NCI-H524 treated with DMSO at 0.1 percent for 48 hours (cell line): Measurements from ENCODE around the gene ARL15.

Experiments
- DNase-seq: peaks from one replicate; lab custom pipeline; 2025; lab: John Stamatoyannopoulos, UW

The ARL15 gene

GRCh38 chr5:54030981-54031380, 279.4 kb downstream of the ARL15 start:
- no peak for DNase-seq

- no peak for DNase-seq
Observed at GRCh38 chr5:54024466-54024865, 285.9 kb downstream of the ARL15 start.

DNA sequence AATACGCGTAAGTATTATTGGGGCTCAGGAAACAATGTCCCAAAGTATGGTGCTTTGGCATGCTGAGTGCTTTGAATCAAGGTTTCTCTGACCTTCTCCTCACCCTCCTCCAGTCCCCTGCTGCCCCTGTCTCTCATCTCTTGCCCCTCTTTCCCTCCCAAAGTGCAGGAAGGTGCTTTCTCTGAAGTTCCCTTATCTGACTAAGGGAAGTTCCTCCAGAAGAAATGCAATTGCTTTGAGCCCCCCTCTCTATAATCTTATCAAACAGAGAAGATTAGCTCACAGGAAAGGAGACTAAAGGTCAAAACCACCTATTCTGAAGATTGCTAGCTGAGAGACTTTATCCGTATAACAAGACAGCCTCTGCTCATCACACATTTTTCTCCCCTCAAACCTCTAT, 288.1 kb downstream of the ARL15 start:
- no peak for DNase-seq

GRCh38 chr5:54021431-54022164, 288.8 kb downstream of the ARL15 start:
- DNase-seq: no peak

DNA sequence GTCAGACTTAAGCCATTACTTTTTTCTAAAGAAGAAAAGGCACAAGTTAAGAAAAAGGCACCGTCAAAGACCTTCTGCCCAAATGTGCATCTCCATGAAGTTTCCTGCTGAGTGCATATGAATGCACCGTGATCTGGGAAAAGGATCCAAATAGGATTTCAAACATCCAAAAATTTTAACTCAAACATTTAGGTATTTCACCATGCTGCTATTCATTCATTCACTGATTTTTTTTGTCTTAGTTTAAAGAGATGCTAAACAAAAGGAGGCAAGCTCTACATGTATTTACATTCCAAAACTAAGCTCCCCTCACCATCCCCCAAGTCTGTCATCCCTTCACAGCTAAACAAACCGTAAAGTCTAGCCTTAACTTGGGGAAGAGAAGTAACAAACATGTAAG, 291.9 kb downstream of the ARL15 start:
- no peak for DNase-seq

- no peak for DNase-seq
Observed at GRCh38 chr5:54017580-54017979, 292.8 kb downstream of the ARL15 start.

DNA sequence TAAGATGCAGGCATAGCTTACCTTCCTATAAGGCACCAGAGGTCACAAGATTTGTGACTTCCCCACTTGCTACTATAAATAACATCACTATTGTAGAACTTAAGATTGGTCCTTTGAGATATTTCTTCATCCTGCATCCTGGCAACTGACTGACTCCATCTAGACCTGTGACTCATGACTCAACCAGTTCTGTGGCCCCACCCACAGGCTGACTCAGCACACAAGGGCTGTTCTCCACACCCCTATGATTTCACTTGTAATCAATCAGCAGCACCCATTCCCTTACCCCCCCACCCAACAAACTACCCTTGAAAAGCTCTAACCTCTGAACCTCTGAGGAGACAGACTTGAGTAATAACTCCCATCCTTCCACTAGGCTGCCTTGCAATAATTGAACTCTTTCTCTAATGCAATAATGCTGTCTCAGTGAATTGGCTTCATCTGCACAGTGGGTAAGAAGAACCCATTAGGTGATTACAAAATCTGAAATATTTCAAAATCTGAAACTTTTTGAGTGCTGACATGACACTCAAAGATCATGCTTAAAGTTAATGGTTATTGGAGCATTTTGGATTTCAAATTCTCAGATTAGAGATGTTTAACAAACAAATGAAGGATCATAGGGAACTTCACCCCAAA, 296.7 kb downstream of the ARL15 start:
- DNase-seq: no peak

GRCh38 chr5:54009828-54010227, 300.5 kb downstream of the ARL15 start:
- DNase-seq: no peak

- no peak for DNase-seq
Observed at GRCh38 chr5:54009357-54009756, 301.0 kb downstream of the ARL15 start.

DNA sequence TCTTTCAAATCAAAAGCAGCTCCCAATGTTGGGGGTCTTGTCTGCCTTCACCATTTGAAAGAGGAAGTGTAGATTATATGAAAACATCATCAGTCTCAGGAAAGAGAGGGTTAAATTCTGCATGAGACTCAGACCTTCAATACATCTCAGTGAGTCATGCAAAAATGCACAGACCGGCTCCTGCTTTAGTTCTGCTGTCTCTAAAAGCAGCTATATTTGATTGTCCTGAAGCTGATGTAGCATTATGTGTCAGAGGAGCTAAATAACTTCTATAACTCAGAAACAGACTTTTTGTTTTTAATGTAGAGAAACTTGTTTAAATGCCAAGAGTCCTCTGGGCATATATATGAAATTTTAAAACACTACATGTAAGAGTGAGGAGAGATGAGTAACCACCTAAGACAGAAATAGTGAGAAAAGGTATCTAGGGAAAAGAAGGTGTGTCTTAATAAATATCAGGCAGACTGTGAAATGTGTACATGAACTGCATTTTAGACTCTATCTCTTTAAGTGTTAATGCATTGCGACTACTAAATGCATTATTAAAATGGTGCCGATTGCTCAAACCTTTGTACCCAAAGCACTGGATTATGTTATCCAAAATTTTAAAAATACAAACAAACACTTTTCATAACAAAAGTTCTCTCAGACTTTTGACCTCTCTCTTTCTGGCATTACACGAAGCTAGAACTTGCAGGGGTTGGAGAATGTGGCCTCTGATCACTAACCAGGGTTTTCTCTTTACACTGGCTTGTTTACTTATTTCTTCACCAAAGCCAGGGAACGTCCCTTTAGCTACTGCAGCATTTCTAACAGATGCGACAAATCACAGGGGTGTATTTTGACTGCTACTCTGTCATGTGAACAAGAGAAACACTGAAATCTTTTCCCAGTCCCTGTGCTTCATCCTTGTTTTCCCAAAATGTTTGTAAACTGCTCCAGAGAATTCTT, 302.3 kb downstream of the ARL15 start:
- no peak for DNase-seq

- DNase-seq: no peak
Observed at GRCh38 chr5:54004697-54005096, 305.7 kb downstream of the ARL15 start.

DNA sequence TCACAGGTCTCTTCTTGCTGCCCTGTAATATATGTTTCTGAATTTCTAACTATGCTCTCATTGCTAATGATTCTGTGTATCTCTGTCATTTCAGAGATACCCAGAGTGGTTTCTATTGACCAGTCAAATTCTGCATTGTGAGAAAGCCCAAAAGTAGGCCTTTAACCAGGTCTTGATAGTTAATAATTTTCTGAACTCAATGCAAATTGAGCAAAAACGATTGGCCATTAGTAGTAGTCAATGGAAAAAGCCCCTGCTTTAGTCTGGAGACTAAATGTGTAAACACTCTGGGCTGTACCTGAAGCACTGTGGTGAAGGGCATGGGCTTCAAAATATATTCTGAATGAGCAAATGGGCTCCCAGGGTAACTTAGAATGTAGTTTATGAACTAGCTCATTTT, 307.6 kb downstream of the ARL15 start:
- DNase-seq: no peak

DNA sequence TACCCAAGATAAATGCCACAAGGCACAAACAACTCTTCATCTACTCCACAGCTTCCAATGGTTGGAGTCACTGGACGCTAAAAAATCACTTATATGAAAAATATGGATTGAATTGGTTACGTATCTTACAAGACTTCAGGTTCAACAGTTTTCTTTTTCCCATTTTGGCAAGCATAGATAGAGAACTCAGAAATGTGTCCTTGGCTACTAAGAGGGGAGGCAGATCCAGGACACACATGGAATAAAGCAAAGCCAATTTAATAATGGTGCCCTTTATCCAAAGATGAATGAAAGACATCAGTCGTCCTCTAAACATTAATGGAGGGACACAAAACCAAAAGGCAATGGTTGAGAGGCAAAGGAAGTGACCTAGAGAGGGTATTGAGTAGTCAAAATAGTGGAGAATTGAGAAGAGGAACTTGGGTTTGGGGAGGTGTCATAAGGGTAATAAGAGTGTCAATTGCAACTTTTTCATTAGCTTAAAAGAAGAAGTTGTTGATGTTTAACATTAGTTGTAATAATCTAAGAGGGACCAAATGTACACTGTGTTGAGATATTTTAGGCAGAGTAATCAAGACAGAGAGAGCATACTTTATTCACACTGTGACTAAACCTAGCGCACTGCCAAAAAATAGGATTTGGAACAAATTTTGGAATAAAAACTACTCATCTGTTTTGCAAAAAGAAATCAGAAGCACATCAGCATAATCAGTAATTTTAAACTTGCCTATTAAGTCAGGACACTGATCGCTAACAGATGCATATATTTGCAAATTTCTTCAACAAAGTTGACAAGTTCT, 308.2 kb downstream of the ARL15 start:
- no peak for DNase-seq

- no peak for DNase-seq
Observed at GRCh38 chr5:54000011-54000410, 310.4 kb downstream of the ARL15 start.

DNA sequence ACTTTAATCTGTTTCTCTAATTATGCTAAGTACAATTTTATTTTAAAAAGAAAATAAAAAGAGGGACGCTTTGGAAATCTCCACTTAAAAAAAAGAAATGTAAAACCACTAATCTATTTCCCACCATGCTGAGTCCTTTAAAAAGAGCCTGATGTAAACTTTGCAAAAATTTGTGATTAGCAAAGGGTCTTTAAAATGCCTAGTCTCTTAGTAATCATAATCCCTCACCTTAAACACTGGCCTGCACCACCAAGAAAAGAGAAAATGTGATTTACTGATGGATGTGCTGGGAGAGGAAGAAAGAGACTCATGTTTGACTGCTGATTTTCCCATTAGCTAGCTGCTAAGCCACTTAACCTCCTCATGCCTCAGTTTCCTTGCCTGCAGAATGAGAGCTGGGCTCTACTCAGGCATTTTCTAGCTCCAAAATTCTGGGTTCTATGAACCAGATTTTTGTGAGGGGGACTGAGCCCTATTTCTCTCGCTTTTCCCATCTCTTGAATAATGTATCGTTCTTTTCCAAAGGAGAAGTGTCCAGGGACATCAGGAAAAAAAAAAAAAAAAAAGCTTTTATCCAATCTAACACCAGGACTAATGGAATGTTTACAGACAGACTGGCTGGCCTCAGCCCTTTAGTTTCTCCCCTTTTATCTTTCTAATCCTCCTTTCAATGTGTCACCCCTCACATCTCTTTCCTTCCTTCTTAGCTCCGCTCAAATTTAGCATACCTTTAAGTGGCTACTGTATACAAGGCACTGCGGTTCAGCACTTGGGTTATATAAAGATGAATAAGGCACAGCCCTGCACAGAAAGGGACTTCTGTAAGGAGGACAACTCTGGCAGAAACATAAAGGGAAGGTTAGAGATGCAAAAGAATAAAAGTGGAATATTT, 312.4 kb downstream of the ARL15 start:
- DNase-seq: no peak

DNA sequence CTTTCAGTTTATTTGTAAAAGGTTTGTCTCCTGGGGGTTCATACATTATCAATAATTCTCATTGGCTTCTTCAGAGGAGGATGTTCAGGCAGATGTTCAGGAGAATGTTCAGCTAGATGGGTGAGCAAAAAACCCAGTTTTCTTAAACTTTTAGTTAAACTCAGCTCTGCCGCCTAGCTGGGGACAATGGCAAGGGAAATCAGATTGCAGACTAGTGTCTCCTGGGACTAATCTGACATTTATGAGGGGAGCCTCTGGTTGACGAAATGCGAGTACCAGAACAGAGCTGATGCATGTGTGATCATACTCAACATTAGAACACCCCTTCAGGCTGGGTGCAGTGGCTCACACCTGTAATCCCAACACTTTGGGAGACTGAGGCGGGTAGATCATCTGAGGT, 314.4 kb downstream of the ARL15 start:
- no peak for DNase-seq

DNA sequence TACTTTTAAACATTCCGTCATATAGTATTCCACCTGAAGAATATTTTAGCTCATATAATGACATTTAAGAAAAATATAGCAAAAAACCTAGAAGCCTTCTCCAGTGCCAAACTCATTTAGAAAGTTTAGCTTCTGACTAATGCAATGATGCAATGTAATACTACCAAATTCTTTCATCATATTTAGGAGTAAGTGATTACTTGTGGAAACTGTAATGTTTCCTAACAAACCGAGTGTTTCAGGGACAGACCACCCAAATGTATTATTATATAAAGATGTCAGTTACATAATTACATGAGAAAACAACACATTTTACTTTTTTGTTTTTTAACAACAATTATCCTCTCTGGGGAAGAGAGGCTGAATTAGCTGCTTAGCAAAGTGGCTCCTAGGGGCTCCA, 316.2 kb downstream of the ARL15 start:
- DNase-seq: no peak

GRCh38 chr5:53991942-53992341, 318.4 kb downstream of the ARL15 start:
- DNase-seq: no peak

DNA sequence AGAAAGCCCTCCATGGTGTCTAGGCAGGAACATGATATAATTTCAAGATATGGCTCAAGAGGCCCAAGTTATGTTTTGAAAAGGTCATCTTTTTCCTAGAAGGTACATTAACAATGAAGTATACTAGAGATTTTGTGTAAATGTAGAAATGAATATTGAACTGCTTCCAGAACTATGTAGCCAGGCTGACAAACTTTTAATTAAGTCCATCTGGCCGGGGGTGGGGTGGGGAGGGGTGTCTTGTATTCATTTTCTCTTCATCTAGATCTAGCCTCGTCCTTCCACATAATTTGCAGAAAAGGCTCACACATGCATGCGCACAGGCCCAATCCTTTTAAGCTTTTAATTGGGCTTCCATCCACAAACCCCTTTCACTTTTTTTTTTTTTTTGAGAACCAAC, 323.3 kb downstream of the ARL15 start:
- no peak for DNase-seq

GRCh38 chr5:53985796-53986195, 324.6 kb downstream of the ARL15 start:
- no peak for DNase-seq

GRCh38 chr5:53984971-53985370, 325.4 kb downstream of the ARL15 start:
- no peak for DNase-seq
